ENCODE data around the gene PRKG2. TPM values are rescaled to one million over a fixed set of nuclear protein-coding genes. Genes with fewer than 3 reads are reported as not detected.

PRKG2 gene
- total RNA-seq, 3 donors from 2014 or later: 9.8 to 25.7 (median 14.4) TPM

DNA sequence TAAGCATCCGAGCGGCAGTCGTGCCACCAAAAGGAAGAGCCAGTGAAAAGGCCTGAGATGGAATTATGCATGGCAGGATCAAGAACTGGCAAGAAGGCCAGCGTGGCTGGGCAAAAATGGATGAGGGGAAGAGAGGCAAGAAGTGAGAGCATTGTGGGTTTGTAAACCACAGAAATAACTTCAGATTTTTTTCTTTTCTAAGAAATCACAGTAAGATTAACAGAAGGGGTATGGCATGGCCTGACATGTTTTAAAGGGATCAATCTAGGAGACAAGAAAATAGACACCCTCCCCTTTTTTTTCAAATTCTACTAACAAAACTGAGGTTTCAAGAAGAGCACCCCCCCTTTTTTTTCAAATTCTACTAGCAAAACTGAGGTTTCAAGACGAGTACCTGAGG lies 102.0 kb downstream of the PRKG2 start:
- intact Hi-C loops (cut with DNase I, micrococcal nuclease): no loop called here
- Histone ChIP-seq H3K36me3 (ENCODE audit: low read depth) (no peaks in the 10 kb centered on the region), H3K4me3 (no peak overlapping the region), H3K9me3 (no peaks in the 10 kb centered on the region), H3K4me1 (ENCODE audit: low read depth) (no peaks in the 10 kb centered on the region)
- no peak for TF ChIP-seq CTCF (IDR thresholded peaks at IDR 0.05)
- ATAC-seq (no peak), DNase-seq (no peak)

DNA sequence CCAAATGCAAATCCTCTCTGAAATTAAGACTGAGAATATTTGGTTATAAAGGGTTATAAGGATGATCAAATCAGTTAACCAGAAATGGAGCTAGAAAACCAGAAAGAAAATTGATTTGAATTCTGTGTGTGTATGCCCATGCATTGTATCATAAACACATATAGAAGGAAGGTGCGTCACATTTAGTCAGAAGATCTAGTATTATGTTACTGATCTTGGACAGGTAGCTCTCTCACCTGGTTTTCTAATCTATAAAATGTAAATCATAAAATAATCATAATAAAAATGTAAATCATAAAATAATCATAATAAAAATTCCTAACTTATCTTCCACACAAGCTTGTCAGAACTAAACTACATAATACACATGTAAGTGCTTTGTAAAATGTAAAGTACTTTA lies 105.7 kb downstream of the PRKG2 start:
- peak; percentile 92 for ATAC-seq
- intact Hi-C loops (cut with DNase I, micrococcal nuclease): no loop called here

DNA sequence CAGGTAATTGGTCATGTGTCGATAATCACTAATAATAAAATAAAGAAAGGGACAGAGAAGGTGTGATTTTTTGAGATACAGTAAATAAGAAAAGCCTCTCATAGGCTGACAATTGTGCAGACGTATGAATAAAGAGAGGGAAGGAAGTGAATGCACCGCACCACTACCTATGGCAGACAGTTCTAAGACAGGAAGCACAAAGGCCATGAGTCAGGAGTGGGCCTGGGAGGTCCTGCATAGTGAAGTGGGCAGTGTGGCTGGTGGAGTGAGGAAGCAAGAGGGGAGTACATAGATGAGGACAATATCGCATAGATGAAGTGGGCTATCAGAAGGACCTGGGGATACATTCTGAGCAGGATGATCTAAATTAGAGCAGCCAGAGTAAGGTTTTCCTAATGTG lies 108.9 kb downstream of the PRKG2 start:
- DNase-seq: no peak
- Histone ChIP-seq H3K36me3 (ENCODE audit: low read depth) (no peaks in the 10 kb centered on the region), H3K4me3 (no peak overlapping the region), H3K4me1 (ENCODE audit: low read depth) (no peaks in the 10 kb centered on the region), H3K9me3 (no peaks in the 10 kb centered on the region)
- intact Hi-C loops (cut with DNase I, micrococcal nuclease): no loop called here
- no peak for TF ChIP-seq CTCF (IDR thresholded peaks at IDR 0.05)
- no peak for ATAC-seq

More for the DNA sequence above, 105.7 kb downstream of the PRKG2 start:
- no peaks in the 10 kb centered on the region for H3K4me1 ChIP-seq (ENCODE audit: low read depth)
- no peak for TF ChIP-seq CTCF (IDR thresholded peaks at IDR 0.05)
- no peaks in the 10 kb centered on the region for H3K9me3 ChIP-seq
- H3K4me3 ChIP-seq: no peak overlapping the region
- DNase-seq: no peak
- no peaks in the 10 kb centered on the region for H3K36me3 ChIP-seq (ENCODE audit: low read depth)

DNA sequence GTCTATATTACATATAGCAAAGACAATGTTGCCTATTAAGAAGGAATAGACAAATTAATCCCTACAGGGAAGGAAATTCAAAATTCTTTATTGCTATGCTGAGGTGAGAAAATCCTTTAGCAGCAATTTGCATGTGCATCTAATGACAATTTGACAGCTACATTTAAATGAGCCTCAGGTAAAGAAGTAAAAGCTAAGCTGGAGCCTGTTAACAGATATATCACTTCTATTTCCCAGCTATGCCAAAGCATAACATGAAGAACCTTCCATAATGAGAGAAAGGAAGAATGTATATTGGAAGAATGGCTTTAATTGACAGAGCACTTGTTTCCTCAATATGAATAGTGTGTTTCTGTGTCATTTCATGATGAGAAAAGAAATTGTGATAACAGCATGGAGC lies 112.9 kb downstream of the PRKG2 start:
- Histone ChIP-seq H3K4me1 (ENCODE audit: low read depth) (no peaks in the 10 kb centered on the region), H3K36me3 (ENCODE audit: low read depth) (no peaks in the 10 kb centered on the region), H3K9me3 (no peaks in the 10 kb centered on the region), H3K4me3 (no peak overlapping the region)
- TF ChIP-seq CTCF (IDR thresholded peaks at IDR 0.05): no peak
- no peak for ATAC-seq
- intact Hi-C loops (cut with DNase I, micrococcal nuclease): no loop called here
- no peak for DNase-seq

GRCh38 chr4:81096566-81096965 lies 118.5 kb downstream of the PRKG2 start:
- no peak for TF ChIP-seq CTCF (IDR thresholded peaks at IDR 0.05)
- no peaks in the 10 kb centered on the region for H3K9me3 ChIP-seq
- intact Hi-C loops (cut with DNase I, micrococcal nuclease): no loop called here
- DNase-seq: no peak
- no peak overlapping the region for H3K4me3 ChIP-seq
- H3K36me3 ChIP-seq (ENCODE audit: low read depth): no peaks in the 10 kb centered on the region
- H3K4me1 ChIP-seq (ENCODE audit: low read depth): no peaks in the 10 kb centered on the region
- ATAC-seq: no peak

- TF ChIP-seq CTCF (IDR thresholded peaks at IDR 0.05): no peak
- H3K4me1 ChIP-seq (ENCODE audit: low read depth): no peaks in the 10 kb centered on the region
- no peaks in the 10 kb centered on the region for H3K9me3 ChIP-seq
- no peak for DNase-seq
- no peaks in the 10 kb centered on the region for H3K36me3 ChIP-seq (ENCODE audit: low read depth)
- intact Hi-C loops (cut with DNase I, micrococcal nuclease): no loop called here
- ATAC-seq: no peak
- H3K4me3 ChIP-seq: no peak overlapping the region
These were observed 119.6 kb downstream of the PRKG2 start for GRCh38 chr4:81095389-81095788.

Measured in mucosa of descending colon (tissue), 3 donors.